Loucy (cell line): ENCODE measurements around the gene MYH6.

Experiments
- H2AFZ ChIP-seq: fragments of 200-600 bp; sonication (generic); 2 replicates; pipeline ENCODE4 v1.6.0; 2016; ENCODE audit warnings: antibody characterized with exemption, mild to moderate bottlenecking, low read length, moderate library complexity
- H3F3A ChIP-seq: fragments of 200-600 bp; 2 replicates; pipeline ENCODE4 v1.6.0; 2016; ENCODE audit warnings: antibody characterized with exemption, low read depth, mild to moderate bottlenecking
- H3K27me3 ChIP-seq: fragments of 200-600 bp; sonication (generic); 2 replicates; pipeline ENCODE4 v1.6.1; 2014; ENCODE audit warnings: low read length, mild to moderate bottlenecking; ENCODE audit not compliant: insufficient read depth, poor library complexity, severe bottlenecking
- H3K36me3 ChIP-seq: fragments of 200-600 bp; sonication (generic); 2 replicates; pipeline ENCODE4 v1.6.1; 2016; ENCODE audit warnings: low read length; ENCODE audit not compliant: insufficient read depth
- H3K4me1 ChIP-seq: fragments of 200-600 bp; sonication (generic); 2 replicates; pipeline ENCODE4 v1.5.1; 2014; ENCODE audit warnings: low read length, mild to moderate bottlenecking; ENCODE audit not compliant: insufficient read depth, poor library complexity, severe bottlenecking
- H3K4me2 ChIP-seq: fragments of 200-600 bp; sonication (generic); 2 replicates; pipeline ENCODE4 v1.6.0; 2014; ENCODE audit warnings: antibody characterized with exemption, low read length, low read depth, mild to moderate bottlenecking; ENCODE audit not compliant: poor library complexity, severe bottlenecking
- H3K4me3 ChIP-seq: fragments of 200-600 bp; sonication (generic); 2 replicates; pipeline ENCODE4 v1.5.1; 2014; ENCODE audit warnings: low read length, mild to moderate bottlenecking, mixed read lengths; ENCODE audit not compliant: poor library complexity, severe bottlenecking
- H3K79me2 ChIP-seq: fragments of 200-600 bp; sonication (generic); 2 replicates; pipeline ENCODE4 v1.6.1; 2014; ENCODE audit warnings: low read length; ENCODE audit not compliant: insufficient read depth
- H3K9ac ChIP-seq: fragments of 200-600 bp; sonication (generic); 2 replicates; pipeline ENCODE4 v1.6.0; 2014; ENCODE audit warnings: mild to moderate bottlenecking, low read depth, low read length, moderate library complexity; ENCODE audit not compliant: poor library complexity, severe bottlenecking
- H3K9me2 ChIP-seq: fragments of 200-600 bp; sonication (generic); replicated peaks from 2 replicates; pipeline ENCODE4 v1.6.1; 2016; ENCODE audit warnings: low read depth, low read length, mixed read lengths
- H3K9me3 ChIP-seq: fragments of 200-600 bp; sonication (generic); 2 replicates; pipeline ENCODE4 v1.6.1; 2014; ENCODE audit warnings: mild to moderate bottlenecking, antibody characterized with exemption, low read length, low read depth; ENCODE audit not compliant: insufficient read depth
- H4K20me1 ChIP-seq: fragments of 200-600 bp; sonication (generic); 2 replicates; pipeline ENCODE4 v1.6.0; 2014; ENCODE audit warnings: antibody characterized with exemption, low read length, mild to moderate bottlenecking; ENCODE audit not compliant: insufficient read depth, poor library complexity, severe bottlenecking
- CTCF ChIP-seq: fragments of 200-600 bp; sonication (generic); conservative IDR thresholded peaks from 2 replicates; pipeline ENCODE4 v1.5.1; 2014; ENCODE audit warnings: mild to moderate bottlenecking, antibody characterized with exemption, low read length
- EZH2phosphoT487 ChIP-seq: fragments of 200-600 bp; IDR thresholded peaks from 2 replicates; pipeline ENCODE4 v1.6.1; 2018; ENCODE audit warnings: antibody characterized with exemption, mild to moderate bottlenecking, moderate library complexity, borderline replicate concordance

MYH6 gene

GRCh38 chr14:23349156-23349845 lies 58.8 kb downstream of the MYH6 start:
- Histone ChIP-seq H3F3A (no peaks in the 10 kb centered on the region), H3K9me3 (no peaks in the 10 kb centered on the region), H3K9ac (no peak overlapping the region), H3K79me2 (no peaks in the 10 kb centered on the region), H3K4me3 (no peak overlapping the region), H3K9me2 (no peaks in the 10 kb centered on the region), H3K27me3 (peaks cover 17% of the 10 kb centered on the region), H4K20me1 (no peaks in the 10 kb centered on the region), H2AFZ (no peak overlapping the region), H3K4me2 (no peak overlapping the region), H3K36me3 (no peaks in the 10 kb centered on the region), H3K4me1 (no peaks in the 10 kb centered on the region)
- TF ChIP-seq CTCF (no peak), EZH2phosphoT487 (no peak)

GRCh38 chr14:23348297-23348655 lies 59.8 kb downstream of the MYH6 start:
- Histone ChIP-seq H3K4me1 (no peaks in the 10 kb centered on the region), H4K20me1 (no peaks in the 10 kb centered on the region), H3K9me3 (no peaks in the 10 kb centered on the region), H3K79me2 (no peaks in the 10 kb centered on the region), H3K9ac (no peak overlapping the region), H3K27me3 (peaks cover 17% of the 10 kb centered on the region), H3K4me2 (no peak overlapping the region), H3F3A (no peaks in the 10 kb centered on the region), H3K9me2 (no peaks in the 10 kb centered on the region), H3K36me3 (no peaks in the 10 kb centered on the region), H3K4me3 (no peak overlapping the region), H2AFZ (no peak overlapping the region)
- no peak for TF ChIP-seq CTCF
- no peak for TF ChIP-seq EZH2phosphoT487

GRCh38 chr14:23347406-23348296 lies 60.4 kb downstream of the MYH6 start:
- Histone ChIP-seq H3K4me2 (no peak overlapping the region), H3K36me3 (no peaks in the 10 kb centered on the region), H3K27me3 (peaks cover 13% of the 10 kb centered on the region), H4K20me1 (no peaks in the 10 kb centered on the region), H3K9me2 (no peaks in the 10 kb centered on the region), H3K4me1 (no peaks in the 10 kb centered on the region), H3F3A (no peaks in the 10 kb centered on the region), H3K9ac (no peak overlapping the region), H3K4me3 (no peak overlapping the region), H3K79me2 (no peaks in the 10 kb centered on the region), H2AFZ (no peak overlapping the region), H3K9me3 (no peaks in the 10 kb centered on the region)
- TF ChIP-seq EZH2phosphoT487, result no peak
- no peak for TF ChIP-seq CTCF
